ENCODE results near the gene EIF2S3B. TPM values are rescaled to one million over a fixed set of nuclear protein-coding genes. Genes with fewer than 3 reads are reported as not detected.

EIF2S3B gene
- total and polyA plus RNA-seq, 4 donors: 0.25 to 0.51 (median 0.51) TPM; not detected in 1

GRCh38 chr12:10456856-10457255 is 48.8 kb upstream of the EIF2S3B start:
- peaks cover 0 to 8% (median 0%) of the 10 kb centered on the region in 4 donors for H3K27me3 ChIP-seq (ENCODE audit: control insufficient read depth in 4 of 4, insufficient read depth in 4 of 4, low read length in 3 of 4)
- peaks cover 0 to 4% (median 2%) of the 10 kb centered on the region in 4 donors for H3K9me3 ChIP-seq (ENCODE audit: control insufficient read depth in 4 of 4, low read length in 3 of 4)
- DNase-seq (ENCODE audit: low spot score): no peak
- no peaks in the 10 kb centered on the region for H3K4me1 ChIP-seq (ENCODE audit: control insufficient read depth in 4 of 4, insufficient read depth in 4 of 4, low read length in 3 of 4)
- 89% methylated on average over 2 of the region's 2 CpGs for WGBS
- H3K36me3 ChIP-seq (ENCODE audit: control insufficient read depth in 4 of 4, insufficient read depth in 3 of 4, low read depth in 1 of 4, low read length in 3 of 4): no peaks in the 10 kb centered on the region
- TF ChIP-seq TAF1 (conservative IDR thresholded peaks at IDR 0.05): no peak
- TF ChIP-seq NR2F2 (IDR thresholded peaks at IDR 0.05): no peak
- TF ChIP-seq CTCF (IDR thresholded peaks at IDR 0.05; ENCODE audit: low read depth, low read length, missing input control): no peak
- no peak for TF ChIP-seq FOXA1 (IDR thresholded peaks at IDR 0.05)
- no peak for TF ChIP-seq REST (IDR thresholded peaks at IDR 0.05)
- TF ChIP-seq RXRA (IDR thresholded peaks at IDR 0.05): no peak
- TF ChIP-seq HNF4A (conservative IDR thresholded peaks at IDR 0.05): no peak
- TF ChIP-seq ATF3 (IDR thresholded peaks at IDR 0.05): no peak
- no peak for TF ChIP-seq GABPA (IDR thresholded peaks at IDR 0.05 in 1 of 2, conservative IDR thresholded peaks at IDR 0.05 in 1 of 2)
- no peak for TF ChIP-seq YY1 (IDR thresholded peaks at IDR 0.05)
- H3K9ac ChIP-seq (ENCODE audit: low read depth in 1 of 2, low read length in 2 of 2): no peak overlapping the region
- no peak overlapping the region for H3K27ac ChIP-seq (ENCODE audit: low read depth in 1 of 2, low read length in 2 of 2)
- H3K4me3 ChIP-seq (ENCODE audit: low read depth in 1 of 3, low read length in 3 of 3): no peak overlapping the region

- H3K36me3 ChIP-seq (ENCODE audit: control insufficient read depth in 4 of 4, insufficient read depth in 3 of 4, low read depth in 1 of 4, low read length in 3 of 4): no peaks in the 10 kb centered on the region
- no peak for TF ChIP-seq YY1 (IDR thresholded peaks at IDR 0.05)
- TF ChIP-seq SP1 (IDR thresholded peaks at IDR 0.05): no peak
- no peak for TF ChIP-seq NR2F2 (IDR thresholded peaks at IDR 0.05)
- no peak for TF ChIP-seq RXRA (IDR thresholded peaks at IDR 0.05)
- TF ChIP-seq ZBTB33 (IDR thresholded peaks at IDR 0.05): no peak
- no peak overlapping the region for H3K27ac ChIP-seq (ENCODE audit: low read depth in 1 of 2, low read length in 2 of 2)
- no peak for DNase-seq (ENCODE audit: low spot score)
- WGBS: 89% methylated on average over 3 of the region's 3 CpGs
- H3K4me3 ChIP-seq (ENCODE audit: low read depth in 1 of 3, low read length in 3 of 3): no peak overlapping the region
- peaks cover 0 to 8% (median 0%) of the 10 kb centered on the region in 4 donors for H3K27me3 ChIP-seq (ENCODE audit: control insufficient read depth in 4 of 4, insufficient read depth in 4 of 4, low read length in 3 of 4)
- no peaks in the 10 kb centered on the region for H3K4me1 ChIP-seq (ENCODE audit: control insufficient read depth in 4 of 4, insufficient read depth in 4 of 4, low read length in 3 of 4)
- no peak overlapping the region for H3K9ac ChIP-seq (ENCODE audit: low read depth in 1 of 2, low read length in 2 of 2)
- peaks cover 0 to 4% (median 2%) of the 10 kb centered on the region in 4 donors for H3K9me3 ChIP-seq (ENCODE audit: control insufficient read depth in 4 of 4, low read length in 3 of 4)
Measured at GRCh38 chr12:10457760-10458159, 47.9 kb upstream of the EIF2S3B start.
